Adrenal gland (tissue), 5 donors: Measurements from ENCODE around the gene C11orf71.

Experiments
- CTCF ChIP-seq, 6 experiments: fragments of 450-650 bp in 4 of 6; fragments of 200-600 bp in 2 of 6; sonication (generic) in 1 of 6; IDR thresholded peaks; 1 replicate in 5 of 6; 2 replicates in 1 of 6; pipeline versions ENCODE4 v1.5.1 to v1.8.0; 2016 to 2021; ENCODE audit warnings: antibody characterized with exemption in 6 of 6, mild to moderate bottlenecking in 2 of 6, moderate library complexity in 1 of 6
- POLR2A ChIP-seq, 2 donors: fragments of 450-650 bp; IDR thresholded peaks; one replicate each; pipeline ENCODE4 v1.6.1; 2017; ENCODE audit warnings: antibody characterized with exemption in 2 of 2, mild to moderate bottlenecking in 2 of 2, moderate library complexity in 1 of 2
- donor health status: DM: no; HTN: no; CAD: no.

GRCh38 chr11:114395736-114396135, 4.6 kb downstream of the C11orf71 start:
- TF ChIP-seq CTCF (IDR thresholded peaks at IDR 0.05) (no peak), POLR2A (IDR thresholded peaks at IDR 0.05) (no peak)
